Measurements from ENCODE around the gene ASCL2.

Gene ASCL2, protein sequence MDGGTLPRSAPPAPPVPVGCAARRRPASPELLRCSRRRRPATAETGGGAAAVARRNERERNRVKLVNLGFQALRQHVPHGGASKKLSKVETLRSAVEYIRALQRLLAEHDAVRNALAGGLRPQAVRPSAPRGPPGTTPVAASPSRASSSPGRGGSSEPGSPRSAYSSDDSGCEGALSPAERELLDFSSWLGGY

DNA sequence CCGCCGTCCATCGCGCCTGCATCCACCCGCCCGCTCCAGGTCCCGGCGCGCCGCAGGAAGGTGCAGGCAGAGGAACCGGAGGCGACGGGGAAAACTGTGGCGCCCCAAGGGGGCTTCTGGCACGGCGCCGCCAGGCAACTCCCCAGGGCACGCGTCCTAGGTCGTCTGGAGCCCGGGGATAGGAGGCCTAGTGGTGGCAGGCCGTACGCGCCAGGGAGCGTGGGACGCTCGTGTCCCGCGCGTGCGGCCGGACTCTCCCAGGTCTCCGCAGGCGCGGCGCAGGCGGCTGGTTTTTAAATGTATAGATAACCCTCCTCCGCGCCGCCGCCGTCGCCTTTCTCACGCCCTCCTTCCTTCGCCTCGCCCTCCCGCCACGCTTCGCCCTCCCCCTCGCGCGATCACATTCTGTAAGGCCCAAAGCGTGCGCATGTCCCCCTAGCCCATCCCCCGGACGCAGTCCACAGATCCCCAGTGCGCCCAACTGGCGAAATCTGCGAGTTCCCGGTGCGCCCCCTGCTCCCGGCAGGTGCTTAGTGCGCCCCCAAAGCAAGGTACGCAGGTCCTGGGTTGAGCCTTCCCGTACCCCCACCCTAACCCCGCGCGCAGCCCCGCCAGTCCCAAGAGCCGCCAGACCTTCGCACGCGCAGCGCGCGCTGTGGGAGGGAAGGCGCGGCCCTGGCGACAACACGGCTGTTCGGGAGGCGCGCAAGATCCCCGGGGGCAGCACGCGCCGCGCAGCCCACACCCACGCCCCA, at the start of gene ASCL2:
TSS of gene ASCL2 (minus strand) at position 267 of the 755 bp plus-strand sequence. CDS start at position 11, 256 bp downstream.
- no peak for DNase-seq

DNA sequence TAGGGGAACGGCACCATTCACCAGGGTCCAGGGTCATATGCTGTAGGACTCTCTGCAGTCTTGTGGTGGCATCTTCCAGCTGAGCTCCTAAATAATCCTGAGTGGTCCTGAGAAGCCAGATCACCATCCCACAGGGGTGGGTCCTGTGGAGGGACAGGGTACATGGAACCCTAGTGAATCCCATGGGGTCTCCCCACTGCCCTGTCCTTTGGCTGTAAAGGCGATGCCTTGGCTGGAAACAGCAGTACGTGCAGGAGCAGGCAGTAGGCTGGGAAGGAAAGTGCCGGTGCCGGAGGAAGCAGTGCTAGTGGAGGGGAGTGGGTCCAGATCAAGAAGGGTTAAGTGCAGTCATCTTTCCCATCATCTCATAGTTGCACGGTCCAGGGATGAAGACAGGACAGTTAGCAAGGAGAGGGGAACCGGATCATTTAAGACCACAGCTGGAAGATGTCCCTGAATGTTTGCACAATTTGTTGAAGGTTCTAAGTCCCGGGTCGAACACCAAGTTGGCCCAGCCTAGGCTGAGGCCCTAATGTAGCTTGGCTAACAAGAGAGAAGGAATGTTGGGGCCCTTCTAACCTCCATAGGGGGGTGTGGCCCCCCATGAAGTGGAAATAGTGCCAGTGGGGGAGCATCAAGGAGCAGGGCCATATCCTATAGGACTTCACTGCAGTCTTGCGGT, 49.5 kb upstream of the ASCL2 start:
- no peak for DNase-seq

DNA sequence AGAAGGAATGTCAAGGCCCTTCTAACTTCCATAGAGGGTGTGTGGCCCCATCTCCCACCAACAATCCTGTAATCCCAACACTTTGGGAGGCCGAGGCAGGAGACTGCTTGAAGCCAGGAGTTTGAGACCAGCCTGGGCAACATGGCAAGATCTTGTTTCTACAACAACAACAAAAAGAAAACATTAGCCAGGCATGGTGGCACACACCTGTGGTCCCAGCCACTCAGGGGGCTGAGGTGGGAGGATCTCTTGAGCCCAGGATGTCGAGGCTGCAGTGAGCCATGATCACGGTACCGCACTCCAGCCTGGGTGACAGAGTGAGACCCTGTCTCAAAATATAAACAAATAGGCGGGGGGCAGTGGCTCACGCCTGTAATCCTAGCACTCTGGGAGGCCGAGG, 48.3 kb upstream of the ASCL2 start:
- DNase-seq = no peak

DNA sequence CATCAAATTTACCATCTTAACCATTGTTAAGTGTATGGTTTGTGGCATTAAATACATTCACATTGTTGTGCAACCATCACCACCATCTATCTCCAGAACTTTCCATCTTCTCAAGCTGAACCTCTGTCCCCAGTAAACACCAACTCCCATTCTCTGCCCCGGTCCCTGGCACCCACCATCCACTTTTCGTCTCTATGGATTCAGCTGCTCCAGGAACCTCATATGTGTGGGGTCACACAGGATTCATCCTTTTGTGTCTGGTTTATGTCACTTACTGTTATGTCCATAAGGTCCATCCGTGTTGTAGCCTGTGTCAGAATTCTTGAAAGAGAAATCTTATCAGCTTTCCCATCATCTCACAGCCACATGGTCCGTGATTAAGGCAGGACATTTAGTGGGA, 47.7 kb upstream of the ASCL2 start:
- DNase-seq = no peak

DNA sequence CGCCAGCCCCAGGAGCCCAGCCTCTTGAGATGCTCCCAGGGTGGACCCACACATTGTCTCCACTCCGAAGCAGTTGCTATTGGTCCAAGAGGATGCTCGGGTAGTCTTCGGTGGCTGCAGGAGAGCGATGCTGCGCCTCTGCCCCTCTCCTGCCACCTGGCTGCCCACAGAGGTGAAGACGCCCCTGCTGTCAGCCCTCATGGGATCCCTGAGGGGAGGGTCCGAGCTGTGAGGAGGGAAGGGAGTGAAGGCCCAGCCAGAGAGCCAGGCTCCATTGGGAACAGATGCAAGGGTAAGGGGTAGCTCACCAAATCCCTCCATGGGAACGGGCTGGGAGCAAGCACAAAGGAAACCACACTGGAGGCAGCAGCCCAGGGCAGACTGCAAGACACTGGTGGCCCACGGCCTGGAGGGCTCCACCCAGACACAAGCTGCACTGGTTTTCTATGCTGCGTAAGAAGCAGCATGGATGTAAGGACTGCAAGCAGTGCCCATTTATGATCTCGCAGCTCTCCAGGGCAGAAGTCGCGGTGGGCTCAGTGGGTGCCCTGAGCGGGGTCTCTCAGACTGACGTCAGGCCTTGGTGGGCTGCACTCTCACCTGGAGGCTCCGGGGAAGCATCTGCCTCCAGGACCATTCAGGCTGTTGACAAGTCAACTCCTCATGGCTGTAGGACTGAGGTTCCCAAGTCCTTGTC, 47.1 kb upstream of the ASCL2 start:
- DNase-seq = no peak

DNA sequence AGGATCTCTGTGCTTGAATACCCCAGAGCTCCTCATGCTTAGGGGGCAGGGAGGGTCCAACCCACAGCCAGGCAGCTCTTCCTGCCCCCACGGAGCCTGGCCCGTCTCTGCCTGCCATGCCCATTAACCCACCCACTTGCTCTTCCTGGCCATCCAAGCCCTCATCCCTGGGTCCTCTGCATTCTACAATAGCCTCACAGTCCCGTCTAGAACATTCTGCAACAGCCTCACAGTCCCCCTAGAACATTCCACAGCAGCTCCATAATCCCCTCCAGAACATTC, 46.5 kb upstream of the ASCL2 start:
- no peak for DNase-seq

DNA sequence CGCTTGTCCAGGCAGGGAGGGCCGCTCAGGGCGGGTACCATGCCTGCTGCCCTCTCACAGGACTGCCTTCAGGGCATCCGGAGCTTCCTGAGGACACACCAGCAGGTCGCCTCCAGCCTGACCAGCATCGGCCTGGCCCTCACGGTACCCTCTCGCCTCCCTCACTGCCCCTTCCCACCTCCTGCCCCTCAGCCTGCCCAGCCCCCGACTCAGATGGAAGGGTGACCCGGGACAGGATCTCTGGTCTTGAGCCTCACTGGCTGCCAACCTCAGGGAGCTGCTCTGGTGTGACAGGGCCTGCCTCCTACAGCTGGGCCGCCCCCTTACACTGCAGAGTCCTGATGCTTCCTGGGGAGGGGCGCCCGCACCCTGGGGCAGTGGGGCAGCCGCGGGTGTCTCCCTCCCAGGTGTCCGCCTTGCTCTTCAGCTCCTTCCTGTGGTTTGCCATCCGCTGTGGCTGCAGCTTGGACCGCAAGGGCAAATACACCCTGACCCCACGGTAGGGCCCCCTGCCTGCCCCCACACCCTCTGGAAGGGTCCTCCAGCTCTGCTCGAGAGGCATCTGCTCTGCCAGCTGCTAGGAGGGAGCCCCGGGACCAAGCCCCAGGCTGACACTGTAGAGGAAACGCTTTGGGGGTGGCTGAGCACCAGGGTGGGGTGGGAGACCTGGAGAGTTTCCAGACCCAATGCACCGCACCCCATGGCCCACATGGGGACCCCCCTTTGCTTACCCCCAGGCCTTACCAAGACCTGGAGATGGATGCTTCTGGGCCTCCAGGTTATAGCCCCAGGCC, 46.0 kb upstream of the ASCL2 start:
- DNase-seq = no peak

DNA sequence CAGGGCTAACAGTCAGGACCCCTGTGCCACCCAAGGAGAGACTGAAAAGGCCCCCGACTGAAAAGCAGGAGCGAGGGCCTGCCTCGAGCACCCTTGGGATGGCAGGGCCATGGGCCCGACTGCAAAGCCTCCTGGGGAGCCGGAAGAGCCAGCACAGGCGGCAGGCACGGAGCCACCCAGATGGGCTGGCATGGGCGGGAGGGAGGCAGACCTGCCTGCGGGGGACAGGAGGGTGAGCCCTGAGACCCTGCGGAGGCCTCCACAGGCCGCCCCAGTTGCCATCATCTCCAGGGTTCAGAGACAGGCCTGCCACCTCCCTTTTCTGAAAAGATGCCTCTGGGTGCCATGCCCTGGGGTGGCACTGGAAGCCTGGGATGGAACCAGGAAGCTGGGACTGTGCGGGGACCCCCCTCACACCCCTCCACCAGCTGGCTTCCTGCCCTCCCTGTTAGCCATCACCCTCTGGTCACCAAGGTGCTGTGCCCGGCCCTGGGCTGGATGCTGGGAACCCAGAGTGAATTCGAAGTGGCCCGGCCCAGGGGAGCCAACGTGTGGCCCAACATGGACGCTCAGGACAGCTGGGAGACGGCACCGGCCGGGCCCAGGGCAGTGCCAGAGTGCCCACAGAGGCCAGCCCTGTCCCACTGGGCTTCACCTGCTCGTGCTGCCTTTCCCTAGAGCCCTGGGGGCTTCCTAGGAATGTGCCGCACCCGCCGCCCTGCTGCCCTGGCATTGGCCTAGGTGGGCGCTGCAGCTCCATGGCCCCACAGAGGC, 45.2 kb upstream of the ASCL2 start:
- no peak for DNase-seq

DNA sequence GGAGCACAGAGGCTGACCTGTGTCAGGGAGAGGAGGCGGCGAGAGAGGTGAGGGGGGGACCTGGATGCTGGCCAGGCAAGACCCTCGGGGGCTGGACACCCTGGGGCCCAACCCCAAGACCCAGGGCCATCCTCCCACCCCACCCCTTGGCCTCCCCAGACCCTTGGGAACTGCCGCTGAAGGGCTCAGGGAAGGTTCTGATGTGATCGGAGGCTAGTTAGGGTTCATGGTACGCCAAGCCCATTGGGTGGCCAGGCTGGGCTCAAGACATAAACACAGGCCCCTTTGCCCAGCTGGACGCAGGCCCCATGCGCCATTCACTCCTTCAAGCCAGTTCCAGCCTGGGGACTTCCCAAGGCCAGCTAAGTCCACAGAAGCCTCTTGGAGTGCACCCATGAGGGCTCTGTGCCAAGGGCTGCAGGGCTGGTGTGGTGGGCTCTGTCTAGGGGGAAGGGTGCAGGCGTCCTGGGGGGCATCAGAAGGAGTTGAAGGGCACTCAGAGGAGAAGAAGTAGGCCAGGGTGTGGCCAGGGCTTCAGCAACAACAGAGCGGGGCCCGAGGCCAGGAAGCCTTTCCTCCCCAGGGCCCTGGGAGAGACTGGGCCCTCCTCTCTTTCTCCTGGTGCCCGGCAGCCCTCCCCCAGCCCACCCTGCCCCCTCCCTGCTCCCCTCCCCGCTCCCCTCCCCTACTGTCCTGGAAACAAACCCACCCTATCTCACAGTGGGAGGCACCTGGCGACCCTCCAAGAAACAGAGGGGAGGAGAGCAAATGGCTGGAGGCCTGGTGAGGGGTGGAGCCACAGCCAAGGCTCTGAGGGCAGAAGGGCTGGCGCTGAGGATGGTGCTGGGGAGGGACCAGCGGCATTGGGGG, 44.4 kb upstream of the ASCL2 start:
- peak; percentile 1 for DNase-seq

DNA sequence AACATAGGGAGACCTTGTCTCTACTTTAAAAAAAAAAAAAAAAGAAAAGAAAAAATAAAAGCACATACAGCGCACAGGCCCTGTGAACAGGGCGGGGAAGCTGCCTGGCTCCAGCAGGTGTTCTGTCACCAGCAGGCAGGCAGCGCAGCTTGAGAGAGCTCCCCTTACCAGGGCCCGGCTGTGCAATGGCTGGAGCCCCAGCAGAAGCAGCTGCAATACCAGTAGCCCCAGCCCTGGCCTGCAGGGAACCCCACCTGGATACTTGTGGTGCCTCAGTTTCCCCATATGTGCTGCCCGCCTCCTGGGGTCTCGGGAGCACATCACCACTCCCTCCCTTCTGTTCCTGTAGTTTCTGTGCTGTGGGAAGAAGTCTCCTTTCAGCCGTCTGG, 43.7 kb upstream of the ASCL2 start:
- DNase-seq = no peak

DNA sequence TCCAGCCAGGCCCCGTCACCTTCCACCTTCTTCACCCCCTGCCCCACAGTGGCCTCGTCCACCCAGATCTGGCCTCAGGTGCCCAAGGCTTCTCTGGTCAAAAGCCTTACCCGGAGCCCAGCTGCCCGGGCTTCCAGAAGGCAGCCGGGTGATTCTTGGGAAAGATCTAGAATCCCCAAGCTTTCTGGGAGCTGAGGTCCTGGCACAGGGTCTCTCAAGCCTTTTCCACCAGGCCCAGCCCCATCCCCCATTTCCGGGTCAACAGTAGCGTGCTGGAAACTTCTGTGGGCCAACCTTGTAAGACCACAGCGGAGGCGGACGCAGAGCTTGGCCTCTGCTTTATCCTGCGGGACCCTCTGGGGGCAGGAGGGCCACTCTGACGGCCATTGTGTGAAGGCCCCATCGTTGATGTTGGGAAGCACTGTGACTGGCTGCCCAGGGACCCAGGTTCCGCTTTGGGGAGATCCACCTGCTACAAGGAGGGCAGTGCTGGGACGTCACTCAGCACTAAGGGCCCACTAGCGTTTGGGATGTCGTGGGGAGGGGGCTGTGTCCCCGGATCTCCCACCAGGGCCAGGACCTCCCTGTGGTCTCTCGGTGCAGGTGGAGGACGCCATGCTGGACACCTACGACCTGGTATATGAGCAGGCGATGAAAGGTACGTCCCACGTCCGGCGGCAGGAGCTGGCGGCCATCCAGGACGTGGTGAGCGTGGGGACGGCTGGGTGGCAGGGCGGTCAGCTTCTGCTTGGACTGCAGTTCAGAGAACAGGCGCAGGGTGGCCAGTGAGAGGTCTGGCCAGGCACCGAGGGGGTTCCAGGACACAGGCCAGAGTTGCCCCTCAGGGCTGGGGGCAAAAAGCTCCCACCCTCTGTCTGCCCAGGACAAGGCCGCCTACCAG, 42.9 kb upstream of the ASCL2 start:
- DNase-seq = no peak

DNA sequence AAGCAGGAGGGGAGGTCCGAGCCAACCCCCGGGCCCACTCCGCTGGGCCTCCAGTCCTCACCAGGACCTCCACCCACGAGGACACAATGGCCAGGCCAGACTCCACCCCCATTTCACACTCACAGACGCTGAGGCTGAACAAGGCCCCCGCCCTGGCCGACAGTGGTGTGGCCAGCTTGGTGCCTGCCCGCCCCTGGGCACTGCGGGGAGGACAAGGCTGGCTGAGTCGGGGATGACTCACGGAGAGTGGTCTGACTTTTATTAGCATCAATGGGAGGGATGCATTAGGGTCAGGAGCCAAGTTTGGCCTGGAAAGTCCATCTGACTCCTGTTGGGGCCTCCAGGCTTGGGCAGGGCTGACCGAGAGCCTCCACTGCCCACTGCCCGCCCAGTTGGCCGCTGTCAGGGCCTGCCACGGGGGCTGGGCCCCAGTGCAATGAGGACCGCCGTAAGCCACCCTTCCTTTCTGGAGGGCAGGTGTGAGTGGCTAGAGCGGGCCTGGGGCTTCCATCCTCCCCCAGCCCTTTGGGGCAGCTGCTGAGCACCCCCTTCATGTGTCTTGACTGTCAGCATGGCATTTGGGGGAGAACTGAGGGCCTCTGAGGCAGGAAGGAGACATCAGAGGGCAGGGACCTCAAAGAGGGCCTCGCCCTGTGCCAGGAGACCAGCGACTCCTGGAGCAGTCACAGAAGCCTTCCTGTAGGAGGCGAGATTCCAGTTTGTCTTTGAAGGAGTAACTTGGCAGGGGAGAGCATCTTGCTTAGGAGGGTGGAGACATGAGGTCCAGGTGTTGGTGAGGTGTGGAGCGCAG, 42.0 kb upstream of the ASCL2 start:
- no peak for DNase-seq

DNA sequence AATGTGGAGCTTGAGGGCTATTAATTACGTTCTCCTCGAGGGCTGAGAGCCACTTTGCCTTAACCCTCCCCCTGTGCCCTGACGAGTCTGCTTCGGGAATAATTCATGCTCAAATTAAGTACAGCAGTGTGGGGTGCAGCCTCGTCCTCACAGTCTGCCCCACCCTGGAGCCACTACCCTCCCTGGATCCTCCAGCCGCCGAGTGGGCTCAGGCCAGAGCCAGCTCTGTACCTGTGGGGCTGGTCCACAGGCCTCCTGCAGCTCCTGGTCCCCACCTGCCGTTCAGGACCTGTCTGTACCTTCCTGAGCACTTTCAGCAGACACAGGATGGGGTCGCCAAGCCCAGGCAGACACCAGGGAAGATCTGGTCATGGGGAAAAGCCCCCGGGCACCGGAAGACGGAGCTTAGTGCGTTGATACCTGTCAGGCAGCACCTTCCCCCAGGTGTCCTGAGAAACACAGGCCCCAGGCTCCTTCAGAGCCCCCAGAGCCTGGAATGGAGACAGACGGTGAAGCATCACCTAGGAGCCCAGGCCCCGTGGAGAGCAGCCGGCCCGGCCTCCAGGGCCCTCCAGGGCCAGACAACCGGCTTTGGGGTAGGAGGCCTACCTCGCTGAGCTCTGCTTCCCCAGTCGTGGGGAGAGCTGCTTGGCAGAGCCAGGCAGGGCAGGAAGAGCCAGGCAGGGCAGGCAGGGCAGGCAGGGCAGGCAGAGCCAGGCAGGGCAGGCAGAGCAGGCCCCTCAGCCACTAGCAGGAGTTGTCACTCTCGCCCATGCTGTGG, 41.2 kb upstream of the ASCL2 start:
- DNase-seq = peak; percentile 2

DNA sequence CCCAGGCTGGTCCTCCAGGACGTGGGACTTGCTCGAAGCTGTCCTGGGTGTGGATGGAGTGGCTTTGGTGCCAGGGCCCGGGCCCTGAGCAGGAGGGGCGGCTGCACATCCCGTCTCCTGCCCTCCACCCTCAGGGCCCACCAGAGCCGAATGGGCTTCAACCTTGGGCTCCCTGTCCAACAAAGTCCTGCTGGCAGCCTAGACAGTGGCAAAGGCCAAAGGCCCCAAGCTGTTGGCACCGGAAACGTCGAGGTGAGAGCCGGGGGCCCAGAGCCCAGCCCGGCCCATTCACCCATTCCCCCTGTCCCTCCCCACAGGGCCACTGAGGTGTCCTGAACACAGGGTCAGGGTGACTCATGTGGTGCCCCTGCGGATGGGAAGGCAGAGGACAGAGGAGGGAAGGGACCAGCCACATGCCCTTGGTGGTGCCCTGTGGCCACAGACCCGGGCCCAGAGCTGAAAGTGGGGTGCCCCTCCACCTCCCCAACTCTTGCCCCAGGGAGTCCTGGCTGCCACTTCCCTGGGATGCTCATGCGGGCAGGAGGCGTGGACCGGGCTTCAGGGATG, 40.5 kb upstream of the ASCL2 start:
- DNase-seq = no peak

DNA sequence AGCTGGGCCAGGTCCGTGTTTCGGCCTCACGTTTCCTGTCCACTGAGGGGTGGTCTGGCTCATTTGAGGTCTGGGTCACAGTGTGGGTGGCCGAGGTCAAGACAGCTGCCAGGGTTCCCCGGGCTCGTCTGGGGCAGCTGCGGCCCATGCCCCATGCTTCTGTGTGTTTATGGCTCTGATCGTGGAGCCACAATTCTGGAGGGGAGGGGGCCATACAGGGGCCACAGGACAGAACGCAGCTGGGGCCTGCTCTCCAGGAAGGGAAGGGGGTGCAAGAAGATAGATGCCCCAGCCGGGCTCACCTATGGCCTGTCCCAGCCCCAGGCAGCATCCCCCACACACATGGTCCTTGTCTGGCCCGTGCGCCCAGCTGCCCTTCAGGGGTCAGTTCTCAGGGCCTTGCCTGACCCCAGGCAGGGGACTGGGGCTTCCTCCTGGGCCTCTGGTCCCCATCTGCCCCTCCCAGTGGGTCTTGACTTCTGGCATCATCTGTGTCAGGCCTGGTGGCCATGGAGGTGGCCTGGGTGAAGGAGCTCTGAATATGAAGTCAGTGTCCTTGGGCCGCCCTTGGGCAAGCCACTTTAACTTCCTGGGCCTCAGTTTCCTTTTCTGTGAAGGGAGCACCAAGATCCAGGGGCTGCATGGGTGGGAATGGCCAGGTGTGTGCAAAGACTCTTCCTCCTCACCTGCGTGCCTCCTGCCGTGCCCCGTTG, 39.8 kb upstream of the ASCL2 start:
- no peak for DNase-seq

DNA sequence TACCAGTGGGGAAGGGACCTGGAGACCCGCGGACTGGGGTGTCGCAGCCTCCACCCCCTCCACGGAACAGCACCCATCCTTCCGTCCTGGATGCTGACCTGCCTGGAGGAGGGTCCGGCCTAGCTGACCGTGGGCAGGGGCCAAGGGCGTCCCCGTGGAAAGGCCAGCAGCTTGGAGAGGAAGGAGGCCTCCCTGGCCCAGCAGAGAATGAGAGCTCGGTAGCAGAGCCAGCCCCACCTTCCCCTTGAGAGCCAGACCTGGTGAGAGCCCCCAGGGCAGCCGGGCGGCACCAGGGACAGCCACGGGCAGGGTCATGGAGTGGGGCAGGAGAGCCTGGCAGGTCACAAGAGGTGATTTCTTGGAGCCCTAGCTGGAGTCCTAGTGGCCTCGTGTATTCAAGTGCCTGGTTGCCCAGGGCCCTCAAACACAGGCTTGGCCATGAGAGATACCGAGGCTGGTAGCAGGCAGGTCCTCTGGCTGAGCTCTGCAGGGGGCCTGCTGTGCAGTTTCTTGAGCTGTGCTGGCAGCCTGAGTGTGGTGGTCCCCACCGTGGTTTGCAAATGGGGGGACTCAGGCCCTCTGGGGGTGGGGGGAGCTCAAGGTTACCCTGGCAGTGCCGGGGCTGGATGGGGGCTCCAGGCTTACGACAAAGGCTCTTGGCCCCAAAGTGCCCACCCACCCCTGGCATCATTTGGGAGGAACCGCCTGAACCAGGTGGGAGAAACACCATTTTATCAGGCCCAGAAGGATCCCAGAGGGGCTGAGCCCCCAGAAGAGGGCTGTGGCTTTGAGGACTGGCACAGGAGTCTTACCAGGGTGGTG, 39.1 kb upstream of the ASCL2 start:
- DNase-seq = no peak
